ENCODE data around the gene CENPF.

DNA sequence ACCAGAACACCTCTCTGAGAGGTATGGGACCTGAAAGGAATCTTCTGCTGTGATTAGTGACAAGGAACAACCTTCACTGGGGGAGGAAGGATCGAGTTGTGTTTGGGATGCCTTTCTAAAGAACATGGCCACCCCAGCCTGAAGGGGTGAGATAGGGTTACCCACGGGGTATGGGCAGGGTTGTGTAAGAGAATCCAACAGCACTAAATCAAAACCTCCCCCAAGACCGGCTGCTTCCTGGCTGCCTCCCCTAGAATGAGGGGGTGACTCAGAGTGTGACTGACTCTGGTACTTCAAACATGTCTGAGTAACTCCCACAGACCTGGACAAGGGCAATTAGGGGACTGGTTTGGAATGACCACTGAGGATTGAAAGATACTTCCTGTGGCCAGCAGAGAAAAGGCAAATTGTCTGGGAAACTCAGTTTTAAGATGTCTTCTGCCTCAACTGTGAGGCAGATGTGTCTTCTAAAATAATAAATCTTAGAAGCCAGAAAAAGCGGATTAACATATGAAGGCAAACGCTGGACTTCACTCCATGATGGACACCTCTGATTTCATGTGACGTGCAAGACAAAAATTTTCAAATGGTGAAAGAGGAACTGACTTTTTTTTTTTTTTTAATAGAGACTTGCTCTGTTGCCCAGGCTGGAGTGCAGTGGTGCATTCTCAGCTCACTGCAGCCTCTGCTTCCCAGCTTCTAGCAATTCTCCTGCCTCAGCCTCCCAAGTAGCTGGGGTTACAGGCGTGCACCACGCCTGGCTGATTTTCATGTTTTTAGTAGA lies 44.9 kb upstream of the CENPF start:
- TF ChIP-seq, protein P1, sequence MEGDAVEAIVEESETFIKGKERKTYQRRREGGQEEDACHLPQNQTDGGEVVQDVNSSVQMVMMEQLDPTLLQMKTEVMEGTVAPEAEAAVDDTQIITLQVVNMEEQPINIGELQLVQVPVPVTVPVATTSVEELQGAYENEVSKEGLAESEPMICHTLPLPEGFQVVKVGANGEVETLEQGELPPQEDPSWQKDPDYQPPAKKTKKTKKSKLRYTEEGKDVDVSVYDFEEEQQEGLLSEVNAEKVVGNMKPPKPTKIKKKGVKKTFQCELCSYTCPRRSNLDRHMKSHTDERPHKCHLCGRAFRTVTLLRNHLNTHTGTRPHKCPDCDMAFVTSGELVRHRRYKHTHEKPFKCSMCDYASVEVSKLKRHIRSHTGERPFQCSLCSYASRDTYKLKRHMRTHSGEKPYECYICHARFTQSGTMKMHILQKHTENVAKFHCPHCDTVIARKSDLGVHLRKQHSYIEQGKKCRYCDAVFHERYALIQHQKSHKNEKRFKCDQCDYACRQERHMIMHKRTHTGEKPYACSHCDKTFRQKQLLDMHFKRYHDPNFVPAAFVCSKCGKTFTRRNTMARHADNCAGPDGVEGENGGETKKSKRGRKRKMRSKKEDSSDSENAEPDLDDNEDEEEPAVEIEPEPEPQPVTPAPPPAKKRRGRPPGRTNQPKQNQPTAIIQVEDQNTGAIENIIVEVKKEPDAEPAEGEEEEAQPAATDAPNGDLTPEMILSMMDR (IDR thresholded peaks at IDR 0.05 in 8 of 11, conservative IDR thresholded peaks at IDR 0.05 in 3 of 11), result no peak
- TF ChIP-seq POLR2A (IDR thresholded peaks at IDR 0.05), result no peak
- no peak for TF ChIP-seq POLR2AphosphoS5 (IDR thresholded peaks at IDR 0.05)
